NCI-H2107 (cell line): ENCODE measurements around the gene MDP1.
A peak's percentile ranks its signal among the peaks of the same experiment; 100 is the strongest.
"Not testable (repeated sequence)": the region's sequence is repeated elsewhere in the genome, so short reads cannot be mapped to it uniquely, and the experiment has no call there.

Experiments used
- DNase-seq: peaks from one replicate; lab custom pipeline; 2025; lab: John Stamatoyannopoulos, UW

MDP1 gene

GRCh38 chr14:24231263-24232120 is 15.6 kb upstream of the MDP1 start:
- DNase-seq = no peak

- no peak for DNase-seq
Measured at GRCh38 chr14:24228902-24229301, 13.0 kb upstream of the MDP1 start.

GRCh38 chr14:24226473-24226872 is 10.6 kb upstream of the MDP1 start:
- DNase-seq = no peak

GRCh38 chr14:24224618-24225071 is 8.8 kb upstream of the MDP1 start:
- no peak for DNase-seq

GRCh38 chr14:24222987-24223386 is 7.1 kb upstream of the MDP1 start:
- not testable (repeated sequence) for DNase-seq

GRCh38 chr14:24219521-24219920 is 3.7 kb upstream of the MDP1 start:
- DNase-seq = no peak

- DNase-seq = no peak
Measured at GRCh38 chr14:24219080-24219479, 3.2 kb upstream of the MDP1 start.

- DNase-seq = not testable (repeated sequence)
Measured at GRCh38 chr14:24216876-24217275, 1.0 kb upstream of the MDP1 start.

GRCh38 chr14:24216345-24216699 is 456 bp upstream of the MDP1 start:
- DNase-seq = no peak

- no peak for DNase-seq
Measured at GRCh38 chr14:24213866-24214662, 1.8 kb downstream of the MDP1 start.

GRCh38 chr14:24212924-24213865 is 2.7 kb downstream of the MDP1 start, which contains the start of gene CHMP4A:
Gene CHMP4A, minus strand, starts transcription at chr14:24213488. Its CDS starts 49 bp downstream, at chr14:24213439.
- peak; percentile 99 for DNase-seq

GRCh38 chr14:24211311-24211710 is 4.6 kb downstream of the MDP1 start:
- no peak for DNase-seq

GRCh38 chr14:24207625-24208024 is 8.2 kb downstream of the MDP1 start:
- DNase-seq = no peak

GRCh38 chr14:24207104-24207551 is 8.7 kb downstream of the MDP1 start:
- no peak for DNase-seq

GRCh38 chr14:24206260-24207103 is 9.4 kb downstream of the MDP1 start:
- no peak for DNase-seq

- DNase-seq = no peak
Measured at GRCh38 chr14:24204163-24205146, 11.4 kb downstream of the MDP1 start.

- DNase-seq = not testable (repeated sequence)
Measured at GRCh38 chr14:24203249-24203886, 12.5 kb downstream of the MDP1 start.

GRCh38 chr14:24202538-24202937 is 13.3 kb downstream of the MDP1 start:
- DNase-seq = not testable (repeated sequence)
